SK-N-SH (cell line): ENCODE results near the gene YES1. TPM values are rescaled to one million over a fixed set of nuclear protein-coding genes. Genes with fewer than 3 reads are reported as not detected.

ENCODE experiments used
- CTCF ChIA-PET: fragments of 300-600, 350-600 bp; formaldehyde crosslinking; extraction: SDS; loops from one replicate; lab custom pipeline; 2021; lab: Yijun Ruan, JAX
- POLR2A ChIA-PET: fragments of 350-600 bp; sonication (Branson Sonifier 250); formaldehyde crosslinking; extraction: SDS; loops from one replicate; lab custom pipeline; 2020; ENCODE audit warnings: antibody characterized with exemption, inconsistent platforms; lab: Yijun Ruan, JAX
- DNase-seq: peaks from one replicate; pipeline ENCODE4 v3.0.0; 2012
- H2AFZ ChIP-seq: fragments of 200-600 bp; sonication (generic); 2 replicates; pipeline ENCODE4 v1.8.1; 2016; ENCODE audit warnings: antibody characterized with exemption, mild to moderate bottlenecking, low read depth
- H3F3A ChIP-seq: fragments of 200-600 bp; sonication (generic); replicated peaks from 2 replicates; pipeline ENCODE3; 2016; ENCODE audit warnings: antibody characterized with exemption, mild to moderate bottlenecking; ENCODE audit not compliant: insufficient read depth
- H3K27ac ChIP-seq, 2 experiments: fragments of 200-500 bp in 1 of 2; fragments of 200-600 bp in 1 of 2; sonication (Bioruptor generic) in 1 of 2; sonication (generic), shearing (Covaris generic) in 1 of 2; 2 replicates each; pipeline versions ENCODE4 v1.5.1 to v1.6.1; 2014 to 2016; ENCODE audit warnings: low read depth in 2 of 2, inconsistent platforms in 1 of 2, low read length in 1 of 2, mild to moderate bottlenecking in 1 of 2, mixed read lengths in 1 of 2
- H3K27me3 ChIP-seq: fragments of 200-600 bp; sonication (generic), shearing (Covaris generic); 2 replicates; pipeline ENCODE4 v1.6.1; 2016; ENCODE audit warnings: mixed run types; ENCODE audit not compliant: insufficient read depth
- H3K36me3 ChIP-seq, 2 experiments: fragments of 200-500 bp in 1 of 2; fragments of 200-600 bp in 1 of 2; sonication (Bioruptor generic) in 1 of 2; sonication (generic) in 1 of 2; replicated peaks in 1 of 2; 2 replicates each; pipeline versions ENCODE3 to v1.5.1; 2014 to 2016; ENCODE audit warnings: low read length in 1 of 2, mild to moderate bottlenecking in 1 of 2; ENCODE audit not compliant: insufficient read depth in 2 of 2, control insufficient read depth in 1 of 2
- H3K4me1 ChIP-seq, 2 experiments: fragments of 200-500 bp in 1 of 2; fragments of 200-600 bp in 1 of 2; sonication (Bioruptor generic) in 1 of 2; sonication (generic), shearing (Covaris generic) in 1 of 2; 2 replicates each; pipeline versions ENCODE4 v1.5.1 to v1.6.1; 2014 to 2016; ENCODE audit warnings: low read depth in 1 of 2, low read length in 1 of 2, mixed run types in 1 of 2; ENCODE audit not compliant: insufficient read depth in 2 of 2, control insufficient read depth in 1 of 2
- H3K4me2 ChIP-seq: fragments of 200-600 bp; sonication (generic), shearing (Covaris generic); 2 replicates; pipeline ENCODE4 v1.6.1; 2017; ENCODE audit warnings: mixed run types
- H3K4me3 ChIP-seq, 2 experiments: fragments of 200-500 bp in 1 of 2; fragments of 200-600 bp in 1 of 2; sonication (Bioruptor generic) in 1 of 2; sonication (generic), shearing (Covaris generic) in 1 of 2; 2 replicates each; pipeline versions ENCODE4 v1.5.1 to v1.8.1; 2014 to 2016; ENCODE audit warnings: low read depth in 2 of 2, inconsistent platforms in 1 of 2, low read length in 1 of 2, mild to moderate bottlenecking in 1 of 2, mixed read lengths in 1 of 2, moderate library complexity in 1 of 2
- H3K79me2 ChIP-seq: fragments of 200-600 bp; sonication (generic); 2 replicates; pipeline ENCODE4 v1.8.1; 2017; ENCODE audit warnings: mild to moderate bottlenecking; ENCODE audit not compliant: insufficient read depth
- H3K9ac ChIP-seq: fragments of 200-600 bp; sonication (generic); 2 replicates; pipeline ENCODE4 v1.6.1; 2017; ENCODE audit warnings: mixed run types
- H3K9me2 ChIP-seq: fragments of 200-600 bp; sonication (generic); 2 replicates; pipeline ENCODE4 v1.6.1; 2017; ENCODE audit warnings: mixed run types
- H3K9me3 ChIP-seq: fragments of 200-600 bp; sonication (generic); 2 replicates; pipeline ENCODE4 v1.6.1; 2017; ENCODE audit warnings: mixed run types, mild to moderate bottlenecking, moderate library complexity
- H4K20me1 ChIP-seq: fragments of 200-600 bp; sonication (generic); 2 replicates; pipeline ENCODE4 v1.6.1; 2017; ENCODE audit warnings: mild to moderate bottlenecking, mixed run types; ENCODE audit not compliant: insufficient read depth
- CHD2 ChIP-seq: fragments of 150-350 bp; IDR thresholded peaks from 2 replicates; pipeline ENCODE4 v1.6.1; 2018; ENCODE audit warnings: low read length; ENCODE audit not compliant: partially characterized antibody
- EP300 ChIP-seq, 2 experiments: IDR thresholded peaks; 2 replicates each; pipeline versions ENCODE4 v1.4.0 to v1.6.1; 2012; ENCODE audit warnings: borderline replicate concordance in 1 of 2, low read depth in 1 of 2, low read length in 1 of 2
- EZH2phosphoT487 ChIP-seq: fragments of 200-600 bp; sonication (generic); IDR thresholded peaks from 2 replicates; pipeline ENCODE4 v1.6.1; 2017; ENCODE audit warnings: low read depth, mixed run types, mild to moderate bottlenecking, antibody characterized with exemption, moderate library complexity, borderline replicate concordance
- FOXJ3 ChIP-seq: sonication (generic); formaldehyde crosslinking; IDR thresholded peaks from 2 replicates; pipeline ENCODE4 v1.5.1; 2020; ENCODE audit warnings: mild to moderate bottlenecking, missing genetic modification reagents
- FOXM1 ChIP-seq: IDR thresholded peaks from 2 replicates; pipeline ENCODE4 v1.4.0; 2012; ENCODE audit warnings: low read depth, mild to moderate bottlenecking
- JUND ChIP-seq: IDR thresholded peaks from 2 replicates; pipeline ENCODE4 v1.4.0; 2012
- MXI1 ChIP-seq: IDR thresholded peaks from 2 replicates; pipeline ENCODE4 v1.6.1; 2012; ENCODE audit warnings: mild to moderate bottlenecking, low read depth, low read length, improper control_type of control experiment
- PBX3 ChIP-seq: IDR thresholded peaks from 2 replicates; pipeline ENCODE4; 2012
- REST ChIP-seq: IDR thresholded peaks from 2 replicates; pipeline ENCODE4 v1.6.1; 2012; ENCODE audit warnings: mild to moderate bottlenecking, low read depth, low read length, moderate library complexity
- RXRA ChIP-seq: IDR thresholded peaks from 2 replicates; pipeline ENCODE4 v1.4.0; 2012; ENCODE audit warnings: low read depth, mild to moderate bottlenecking, borderline replicate concordance
- SIN3A ChIP-seq: IDR thresholded peaks from 2 replicates; pipeline ENCODE4 v1.6.1; 2012; ENCODE audit warnings: low read depth, mild to moderate bottlenecking, low read length, moderate library complexity, borderline replicate concordance
- TEAD4 ChIP-seq: IDR thresholded peaks from 2 replicates; pipeline ENCODE4 v1.4.0; 2012; ENCODE audit warnings: mild to moderate bottlenecking, borderline replicate concordance; ENCODE audit not compliant: insufficient read depth
- YY1 ChIP-seq: IDR thresholded peaks from 2 replicates; pipeline ENCODE4 v1.4.0; 2012; ENCODE audit warnings: low read depth, mild to moderate bottlenecking
- WGBS: methylation state at CpG from one replicate; pipeline ENCODE4 v1.1.6; 2017; ENCODE audit warnings: low lambda C conversion rate; 5-methylcytosine and 5-hydroxymethylcytosine counted together
- polyA plus RNA-seq, 3 experiments: library from polyadenylated mRNA; depleted of rRNA; stranded (reverse); fragments of >200 nt; gene quantifications; 2 replicates each; pipeline ENCODE4 v1.2.3, GENCODE V29; 2012
- TF ChIP-seq, protein P1 (sequence below): IDR thresholded peaks from 2 replicates; pipeline ENCODE4 v1.4.0; 2012; ENCODE audit warnings: low read depth
- TF ChIP-seq, protein P2 (sequence below): fragments of 150-350 bp; IDR thresholded peaks from 2 replicates; pipeline ENCODE4 v1.6.1; 2017; ENCODE audit warnings: antibody characterized with exemption, low read length, low read depth, borderline replicate concordance

The YES1 gene
- polyA plus RNA-seq, 1 of the 3 experiments (the other 2 are of a cell fraction): 7.9 TPM

- H3K9me3 ChIP-seq: no peaks in the 10 kb centered on the region
- ChIA-PET POLR2A (no interaction called here), CTCF (interaction anchor here (0.8 to 1.9 kb wide), 4 partner anchors 43 to 122 kb away, joined by 3 to 10 read pairs (median 4); no protein-coding TSS in a partner anchor)
- H3K4me2 ChIP-seq: peak overlapping the region; percentile 91
- H3K4me1 ChIP-seq: peaks cover 0 to 7% of the 10 kb centered on the region in 2 experiments; a peak in 1 of 4 replicates
- no peaks in the 10 kb centered on the region for H3K9me2 ChIP-seq
- no peaks in the 10 kb centered on the region for H3K27me3 ChIP-seq
- WGBS: 20% methylated on average over 8 of the region's 8 CpGs
- peaks cover 27% of the 10 kb centered on the region for H3F3A ChIP-seq
- no peaks in the 10 kb centered on the region for H4K20me1 ChIP-seq
- H3K4me3 ChIP-seq: peak overlapping the region; percentile 67 to 68
- DNase-seq: peak; percentile 26
- peak overlapping the region; percentile 70 for H3K9ac ChIP-seq
- H3K27ac ChIP-seq: no peak overlapping the region
- H3K36me3 ChIP-seq: no peaks in the 10 kb centered on the region
- TF ChIP-seq REST: no peak
- TF ChIP-seq FOXM1: no peak
- TF ChIP-seq JUND: no peak
- H3K79me2 ChIP-seq: peaks cover 16% of the 10 kb centered on the region; the same call in 1 of the 2 replicates
- peak overlapping the region; percentile 87; the same call in 1 of the 2 replicates for H2AFZ ChIP-seq
Measured at GRCh38 chr18:711310-711656, 100.8 kb downstream of the YES1 start.

DNA sequence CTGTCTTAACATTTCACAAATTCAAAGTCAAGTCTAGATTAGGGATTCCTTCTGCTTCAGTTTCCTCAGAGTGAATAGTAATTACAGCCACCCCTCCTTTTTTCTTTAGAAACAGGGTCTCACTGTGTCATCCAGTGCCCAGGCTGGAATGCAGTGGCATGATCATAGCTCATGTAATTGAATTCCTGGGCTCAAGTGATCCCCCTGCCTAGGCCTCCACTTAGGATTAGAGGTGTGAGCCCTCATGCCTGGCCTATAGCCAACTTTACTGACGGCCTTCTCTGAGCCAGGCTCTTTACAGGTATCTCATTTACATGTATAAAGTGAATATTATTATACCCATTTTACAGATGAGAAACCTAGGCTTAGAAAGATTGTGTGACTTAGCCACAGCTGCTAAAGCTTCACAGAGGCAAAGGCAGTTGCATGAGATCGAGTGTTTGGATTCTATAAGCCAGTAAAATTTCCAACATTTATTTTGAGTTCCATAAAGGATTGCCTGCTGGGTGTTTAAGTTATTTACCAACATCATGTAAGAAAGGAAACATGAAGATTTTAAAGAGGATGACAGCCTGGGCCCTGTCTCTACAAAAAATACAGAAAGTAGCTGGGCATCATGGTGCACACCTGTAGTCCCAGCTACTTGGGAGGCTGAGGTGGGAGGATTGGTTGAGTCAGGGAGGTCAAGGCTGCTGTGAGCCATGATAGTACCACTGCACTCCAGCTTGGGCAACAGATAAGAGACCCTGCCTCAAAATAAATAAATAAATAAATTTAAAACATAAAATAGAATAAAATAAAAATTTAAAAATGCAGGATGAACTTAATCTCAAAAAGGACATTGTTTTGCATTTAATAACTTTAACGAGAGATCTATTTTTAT lies 101.4 kb downstream of the YES1 start:
- Histone ChIP-seq H3K9me3 (no peaks in the 10 kb centered on the region), H3K4me3 (no peak overlapping the region; a peak in 1 of 4 replicates), H4K20me1 (no peaks in the 10 kb centered on the region), H3K4me2 (peak overlapping the region; percentile 91; the same call in 1 of the 2 replicates), H3K9ac (no peak overlapping the region), H3K9me2 (no peaks in the 10 kb centered on the region), H3K4me1 (peaks cover 0 to 7% of the 10 kb centered on the region in 2 experiments; a peak in 1 of 4 replicates), H3K79me2 (peaks cover 16% of the 10 kb centered on the region; the same call in 1 of the 2 replicates), H2AFZ (no peak overlapping the region), H3K27ac (no peak overlapping the region), H3K27me3 (no peaks in the 10 kb centered on the region), H3F3A (peaks cover 21% of the 10 kb centered on the region), H3K36me3 (no peaks in the 10 kb centered on the region)
- TF ChIP-seq EP300 (IDR thresholded peaks at IDR 0.05; ENCODE audit: borderline replicate concordance in 1 of 2, low read depth in 1 of 2, low read length in 1 of 2) (no peak), FOXJ3 (CRISPR knock-in tag) (no peak), TEAD4 (no peak), FOXM1 (no peak), EZH2phosphoT487 (no peak), MXI1 (no peak), SIN3A (no peak), RXRA (no peak), YY1 (no peak), CHD2 (no peak), PBX3 (no peak)
- TF ChIP-seq, protein P1, sequence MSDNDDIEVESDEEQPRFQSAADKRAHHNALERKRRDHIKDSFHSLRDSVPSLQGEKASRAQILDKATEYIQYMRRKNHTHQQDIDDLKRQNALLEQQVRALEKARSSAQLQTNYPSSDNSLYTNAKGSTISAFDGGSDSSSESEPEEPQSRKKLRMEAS: no peak
- TF ChIP-seq, protein P2, sequence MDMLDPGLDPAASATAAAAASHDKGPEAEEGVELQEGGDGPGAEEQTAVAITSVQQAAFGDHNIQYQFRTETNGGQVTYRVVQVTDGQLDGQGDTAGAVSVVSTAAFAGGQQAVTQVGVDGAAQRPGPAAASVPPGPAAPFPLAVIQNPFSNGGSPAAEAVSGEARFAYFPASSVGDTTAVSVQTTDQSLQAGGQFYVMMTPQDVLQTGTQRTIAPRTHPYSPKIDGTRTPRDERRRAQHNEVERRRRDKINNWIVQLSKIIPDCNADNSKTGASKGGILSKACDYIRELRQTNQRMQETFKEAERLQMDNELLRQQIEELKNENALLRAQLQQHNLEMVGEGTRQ: no peak
- ChIA-PET POLR2A (no interaction called here), CTCF (interaction anchor here (0.8 to 2.2 kb wide), 4 partner anchors 17 to 123 kb away, joined by 3 to 12 read pairs (median 4); no protein-coding TSS in a partner anchor)
- DNase-seq: no peak
- WGBS: 91% methylated on average over 3 of the region's 3 CpGs
